Chondrocyte (in vitro differentiated cells): ENCODE results near the gene ANP32A. TPM values are rescaled to one million over a fixed set of nuclear protein-coding genes. Genes with fewer than 3 reads are reported as not detected.

Experiments used
- DNase-seq: peaks from one replicate; pipeline ENCODE4 v3.0.0; 2021; ENCODE audit warnings: mixed read lengths, low spot score
- H3K27ac Mint-ChIP-seq: one replicate; pipeline ENCODE4 v1.8.0; 2021; ENCODE audit warnings: mild to moderate bottlenecking, moderate library complexity, mixed read lengths; ENCODE audit not compliant: unreplicated experiment
- H3K27me3 Mint-ChIP-seq: 2 replicates; pipeline ENCODE4 v1.8.0; 2021; ENCODE audit warnings: low read depth, mixed read lengths
- H3K36me3 Mint-ChIP-seq: 2 replicates; pipeline ENCODE4 v1.8.0; 2021; ENCODE audit warnings: low read depth, mixed read lengths
- H3K4me1 Mint-ChIP-seq: 2 replicates; pipeline ENCODE4 v1.8.0; 2021; ENCODE audit warnings: low read depth, mild to moderate bottlenecking, mixed read lengths
- H3K4me3 Mint-ChIP-seq: one replicate; pipeline ENCODE4 v1.8.0; 2021; ENCODE audit warnings: mild to moderate bottlenecking, moderate library complexity, mixed read lengths; ENCODE audit not compliant: unreplicated experiment
- H3K9me3 Mint-ChIP-seq: 2 replicates; pipeline ENCODE4 v1.8.0; 2021; ENCODE audit warnings: low read depth, mixed read lengths
- total RNA-seq: library from RNA; stranded (reverse); gene quantifications from 3 replicates; pipeline ENCODE4 v1.2.1, GENCODE V29; 2021
- TF ChIP-seq, protein P1 (sequence below): fragments of 200-600 bp; sonication (generic); IDR thresholded peaks from 2 replicates; pipeline ENCODE4 v1.5.0; 2021; ENCODE audit warnings: antibody characterized with exemption, mild to moderate bottlenecking, moderate library complexity

ANP32A gene
- total RNA-seq, 1 donor from 2014 or later = 117 TPM

DNA sequence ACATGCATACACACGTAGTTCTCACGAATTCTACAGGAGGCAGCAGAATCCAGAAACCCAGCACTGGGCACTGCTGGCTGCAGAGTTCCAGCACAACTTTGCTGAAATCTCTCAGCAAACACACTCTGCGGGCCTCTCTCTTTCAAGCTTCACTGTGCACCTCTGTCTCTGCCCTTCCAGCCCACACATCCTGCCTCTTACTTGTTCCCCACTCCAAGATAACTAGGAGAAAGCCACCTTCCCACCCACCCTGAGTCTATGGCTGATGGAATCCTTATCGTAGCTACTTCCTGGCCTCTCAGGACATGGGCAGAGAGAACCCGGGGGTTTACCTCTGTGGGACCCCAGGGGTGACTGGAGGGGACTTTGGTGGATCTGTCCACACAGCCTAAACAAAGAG, 11.9 kb downstream of the ANP32A start:
- no peak for DNase-seq
- no peak overlapping the region for H3K27ac Mint-ChIP-seq
- H3K9me3 Mint-ChIP-seq = no peaks in the 10 kb centered on the region
- no peaks in the 10 kb centered on the region for H3K27me3 Mint-ChIP-seq
- TF ChIP-seq, protein P1, sequence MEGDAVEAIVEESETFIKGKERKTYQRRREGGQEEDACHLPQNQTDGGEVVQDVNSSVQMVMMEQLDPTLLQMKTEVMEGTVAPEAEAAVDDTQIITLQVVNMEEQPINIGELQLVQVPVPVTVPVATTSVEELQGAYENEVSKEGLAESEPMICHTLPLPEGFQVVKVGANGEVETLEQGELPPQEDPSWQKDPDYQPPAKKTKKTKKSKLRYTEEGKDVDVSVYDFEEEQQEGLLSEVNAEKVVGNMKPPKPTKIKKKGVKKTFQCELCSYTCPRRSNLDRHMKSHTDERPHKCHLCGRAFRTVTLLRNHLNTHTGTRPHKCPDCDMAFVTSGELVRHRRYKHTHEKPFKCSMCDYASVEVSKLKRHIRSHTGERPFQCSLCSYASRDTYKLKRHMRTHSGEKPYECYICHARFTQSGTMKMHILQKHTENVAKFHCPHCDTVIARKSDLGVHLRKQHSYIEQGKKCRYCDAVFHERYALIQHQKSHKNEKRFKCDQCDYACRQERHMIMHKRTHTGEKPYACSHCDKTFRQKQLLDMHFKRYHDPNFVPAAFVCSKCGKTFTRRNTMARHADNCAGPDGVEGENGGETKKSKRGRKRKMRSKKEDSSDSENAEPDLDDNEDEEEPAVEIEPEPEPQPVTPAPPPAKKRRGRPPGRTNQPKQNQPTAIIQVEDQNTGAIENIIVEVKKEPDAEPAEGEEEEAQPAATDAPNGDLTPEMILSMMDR = no peak
- peaks cover 59% of the 10 kb centered on the region for H3K4me1 Mint-ChIP-seq
- no peak overlapping the region for H3K4me3 Mint-ChIP-seq
- peaks cover 4% of the 10 kb centered on the region for H3K36me3 Mint-ChIP-seq

DNA sequence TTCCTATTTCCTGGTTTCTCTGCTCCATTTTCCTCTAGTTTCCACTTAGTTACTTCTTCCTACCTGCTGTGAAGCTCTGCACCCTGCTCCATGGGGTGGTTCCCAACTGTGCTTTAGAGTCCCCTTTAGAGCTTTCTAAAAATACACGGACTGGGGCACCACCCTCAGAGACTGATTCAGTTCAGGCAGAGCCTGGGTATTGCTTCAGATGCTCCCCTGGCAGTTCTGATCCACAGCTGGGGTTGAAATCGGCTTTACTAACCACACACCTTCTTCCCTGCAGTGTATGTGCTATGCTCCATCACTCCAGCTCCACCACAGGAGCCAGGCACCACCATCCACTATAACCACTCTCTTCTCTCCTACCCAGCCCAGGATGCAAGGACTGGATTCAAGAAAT, 12.6 kb downstream of the ANP32A start:
- H3K4me3 Mint-ChIP-seq = no peak overlapping the region
- peaks cover 4% of the 10 kb centered on the region for H3K36me3 Mint-ChIP-seq
- peaks cover 52% of the 10 kb centered on the region for H3K4me1 Mint-ChIP-seq
- H3K27ac Mint-ChIP-seq = peak overlapping the region; percentile 68
- no peaks in the 10 kb centered on the region for H3K27me3 Mint-ChIP-seq
- no peak for DNase-seq
- TF ChIP-seq, protein P1 = no peak
- no peaks in the 10 kb centered on the region for H3K9me3 Mint-ChIP-seq

DNA sequence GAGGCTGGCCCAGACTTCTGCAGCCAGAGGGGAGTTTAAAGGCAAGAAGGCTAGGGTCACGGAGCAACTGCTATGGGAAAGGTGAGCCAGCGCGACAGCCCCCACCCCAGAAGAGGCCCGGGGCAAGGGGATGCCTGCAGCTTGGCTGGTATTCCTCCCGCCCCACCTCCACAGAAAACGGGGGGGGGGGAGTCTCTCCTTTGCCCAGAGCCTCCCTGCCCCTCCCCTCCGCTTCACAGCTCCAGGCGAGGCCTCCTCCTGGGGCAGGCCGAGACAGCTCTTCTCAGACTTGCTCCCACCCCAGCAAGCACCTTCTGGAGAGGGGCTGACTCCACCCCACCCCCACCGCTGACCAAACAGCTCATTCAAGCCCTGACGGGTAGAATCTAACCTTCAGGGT, 13.4 kb downstream of the ANP32A start:
- DNase-seq = no peak
- TF ChIP-seq, protein P1 = no peak
- Mint-ChIP-seq H3K36me3 (peaks cover 4% of the 10 kb centered on the region), H3K27ac (no peak overlapping the region), H3K9me3 (no peaks in the 10 kb centered on the region), H3K4me3 (no peak overlapping the region), H3K27me3 (no peaks in the 10 kb centered on the region), H3K4me1 (peaks cover 44% of the 10 kb centered on the region)

DNA sequence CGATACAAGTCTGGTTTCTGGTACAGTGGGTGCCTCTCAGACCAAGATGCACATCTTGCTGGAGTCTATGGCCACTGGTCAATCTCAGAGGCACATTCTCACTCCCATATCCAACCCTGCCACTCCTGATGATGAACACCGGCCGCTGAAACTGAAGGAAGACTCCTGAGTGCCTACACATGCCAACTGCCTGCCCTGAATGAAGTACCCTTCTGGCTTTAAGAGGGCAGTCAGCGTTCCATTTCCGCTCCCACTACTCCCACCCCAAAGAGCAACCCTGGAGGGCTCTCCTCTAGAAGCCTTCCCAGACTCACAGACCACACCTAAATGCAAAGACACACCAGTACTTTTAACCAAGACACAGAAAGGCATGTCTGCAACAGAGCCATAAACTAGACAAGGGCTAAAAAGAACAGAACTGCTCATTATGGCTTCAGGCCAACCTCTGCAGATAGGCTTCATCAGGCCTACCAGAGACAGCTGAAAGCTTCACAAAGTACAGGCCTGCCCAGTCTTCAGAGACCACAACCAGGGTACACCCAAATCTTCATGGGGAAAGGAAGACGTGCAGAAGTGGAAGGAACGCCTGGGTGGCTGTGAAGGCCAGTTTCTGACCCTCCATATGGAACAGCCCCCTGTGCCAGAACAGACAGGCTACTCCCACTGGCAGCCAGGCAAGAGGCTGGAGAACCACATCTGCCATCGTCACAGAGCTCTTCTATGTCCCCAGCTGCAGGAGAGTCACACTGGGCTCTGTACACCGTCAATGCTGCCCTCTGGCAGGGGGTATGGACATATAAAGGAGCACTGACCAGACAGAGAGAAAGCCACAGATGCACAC, 14.3 kb downstream of the ANP32A start:
- Mint-ChIP-seq H3K4me3 (no peak overlapping the region), H3K9me3 (no peaks in the 10 kb centered on the region), H3K36me3 (peaks cover 4% of the 10 kb centered on the region)

DNA sequence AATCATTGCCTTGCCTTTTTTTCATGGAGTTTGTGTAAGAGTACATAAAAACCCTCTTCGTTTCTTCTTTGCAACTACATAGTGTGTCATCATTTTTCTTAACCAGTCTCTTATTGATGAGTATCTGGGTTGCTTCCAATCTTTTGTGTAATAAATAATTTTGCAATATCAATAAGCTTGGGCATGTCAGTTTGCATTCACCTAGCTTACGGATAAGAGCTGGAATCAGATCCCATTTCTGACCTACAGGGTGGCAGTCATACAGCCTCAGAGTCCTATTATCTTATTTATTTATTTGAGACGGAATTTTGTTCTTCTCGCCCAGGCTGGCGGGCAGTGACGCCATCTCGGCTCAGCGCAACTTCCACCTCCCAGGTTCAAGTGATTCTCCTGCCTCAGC, 18.3 kb downstream of the ANP32A start:
- Mint-ChIP-seq H3K9me3 (no peaks in the 10 kb centered on the region), H3K36me3 (peaks cover 2% of the 10 kb centered on the region), H3K27ac (no peak overlapping the region), H3K27me3 (no peaks in the 10 kb centered on the region), H3K4me1 (peaks cover 33% of the 10 kb centered on the region), H3K4me3 (no peak overlapping the region)
- DNase-seq = no peak
- TF ChIP-seq, protein P1 = no peak

More for the DNA sequence above, 14.3 kb downstream of the ANP32A start:
- TF ChIP-seq, protein P1 = no peak
- DNase-seq = no peak
- H3K4me1 Mint-ChIP-seq = peaks cover 43% of the 10 kb centered on the region
- no peak overlapping the region for H3K27ac Mint-ChIP-seq
- no peaks in the 10 kb centered on the region for H3K27me3 Mint-ChIP-seq
